ENCODE measurements around the gene TPSG1.

- TF ChIP-seq, protein P1, sequence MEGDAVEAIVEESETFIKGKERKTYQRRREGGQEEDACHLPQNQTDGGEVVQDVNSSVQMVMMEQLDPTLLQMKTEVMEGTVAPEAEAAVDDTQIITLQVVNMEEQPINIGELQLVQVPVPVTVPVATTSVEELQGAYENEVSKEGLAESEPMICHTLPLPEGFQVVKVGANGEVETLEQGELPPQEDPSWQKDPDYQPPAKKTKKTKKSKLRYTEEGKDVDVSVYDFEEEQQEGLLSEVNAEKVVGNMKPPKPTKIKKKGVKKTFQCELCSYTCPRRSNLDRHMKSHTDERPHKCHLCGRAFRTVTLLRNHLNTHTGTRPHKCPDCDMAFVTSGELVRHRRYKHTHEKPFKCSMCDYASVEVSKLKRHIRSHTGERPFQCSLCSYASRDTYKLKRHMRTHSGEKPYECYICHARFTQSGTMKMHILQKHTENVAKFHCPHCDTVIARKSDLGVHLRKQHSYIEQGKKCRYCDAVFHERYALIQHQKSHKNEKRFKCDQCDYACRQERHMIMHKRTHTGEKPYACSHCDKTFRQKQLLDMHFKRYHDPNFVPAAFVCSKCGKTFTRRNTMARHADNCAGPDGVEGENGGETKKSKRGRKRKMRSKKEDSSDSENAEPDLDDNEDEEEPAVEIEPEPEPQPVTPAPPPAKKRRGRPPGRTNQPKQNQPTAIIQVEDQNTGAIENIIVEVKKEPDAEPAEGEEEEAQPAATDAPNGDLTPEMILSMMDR (IDR thresholded peaks at IDR 0.05): no peak
- no peak for TF ChIP-seq POLR2A (IDR thresholded peaks at IDR 0.05)
These were observed 18.3 kb downstream of the TPSG1 start for GRCh38 chr16:1206786-1207185.
